ACC112 (cell line): ENCODE measurements around the gene TNPO2.
"Not testable (repeated sequence)": the region's sequence is repeated elsewhere in the genome, so short reads cannot be mapped to it uniquely, and the experiment has no call there.

Experiments used
- H2AFZ ChIP-seq: fragments of 200-600 bp; sonication (generic); one replicate; pipeline ENCODE4 v1.6.0; 2017; ENCODE audit warnings: antibody characterized with exemption, low read length; ENCODE audit not compliant: unreplicated experiment
- H3K27ac ChIP-seq: fragments of 200-600 bp; sonication (generic); 2 replicates; pipeline ENCODE4 v1.5.1; 2014; ENCODE audit warnings: low read depth, mild to moderate bottlenecking, antibody characterized with exemption, low read length, moderate library complexity
- H3K27me3 ChIP-seq: fragments of 200-600 bp; sonication (generic); 2 replicates; pipeline ENCODE4 v1.6.1; 2014; ENCODE audit warnings: mild to moderate bottlenecking, antibody characterized with exemption, low read length, moderate library complexity, mixed read lengths; ENCODE audit not compliant: insufficient read depth
- H3K36me3 ChIP-seq: fragments of 200-600 bp; sonication (generic); 2 replicates; pipeline ENCODE4 v1.6.1; 2016; ENCODE audit warnings: mild to moderate bottlenecking, antibody characterized with exemption, low read length, moderate library complexity, mixed read lengths; ENCODE audit not compliant: insufficient read depth
- H3K4me1 ChIP-seq: fragments of 200-600 bp; sonication (generic); one replicate; pipeline ENCODE4 v1.6.1; 2016; ENCODE audit warnings: low read length, mixed read lengths; ENCODE audit not compliant: insufficient read depth, unreplicated experiment, control insufficient read depth
- H3K4me3 ChIP-seq: fragments of 200-600 bp; sonication (generic); 2 replicates; pipeline ENCODE4 v1.5.1; 2014; ENCODE audit warnings: mild to moderate bottlenecking, low read depth, low read length
- H3K79me2 ChIP-seq: fragments of 200-600 bp; sonication (generic); one replicate; pipeline ENCODE4 v1.6.0; 2016; ENCODE audit warnings: low read length; ENCODE audit not compliant: control insufficient read depth, unreplicated experiment, insufficient read depth

The TNPO2 gene

GRCh38 chr19:12721656-12722565 is 1.8 kb downstream of the TNPO2 start:
- Histone ChIP-seq H3K79me2 (peaks cover 53% of the 10 kb centered on the region), H3K27me3 (no peaks in the 10 kb centered on the region), H3K4me3 (peak overlapping the region; percentile 98), H3K36me3 (no peaks in the 10 kb centered on the region), H3K4me1 (peaks cover 14% of the 10 kb centered on the region), H3K27ac (peak overlapping the region; percentile 90), H2AFZ (peak overlapping the region; percentile 6)

GRCh38 chr19:12720851-12721655 is 2.7 kb downstream of the TNPO2 start:
- Histone ChIP-seq H2AFZ (no peak overlapping the region), H3K27ac (peak overlapping the region; percentile 90), H3K79me2 (peaks cover 59% of the 10 kb centered on the region)

GRCh38 chr19:12720296-12720695 is 3.4 kb downstream of the TNPO2 start:
- Histone ChIP-seq H3K4me3 (peak overlapping the region; percentile 98), H3K4me1 (peaks cover 14% of the 10 kb centered on the region), H3K36me3 (no peaks in the 10 kb centered on the region), H3K79me2 (peaks cover 66% of the 10 kb centered on the region), H2AFZ (no peak overlapping the region), H3K27ac (0 out of 2 replicates have a peak overlapping the region, but pooled peaks have one; percentile 90), H3K27me3 (no peaks in the 10 kb centered on the region)

More at GRCh38 chr19:12720851-12721655, 2.7 kb downstream of the TNPO2 start:
- Histone ChIP-seq H3K36me3 (no peaks in the 10 kb centered on the region), H3K4me1 (peaks cover 14% of the 10 kb centered on the region), H3K4me3 (peak overlapping the region; percentile 98), H3K27me3 (no peaks in the 10 kb centered on the region)

- peaks cover 54% of the 10 kb centered on the region for H3K79me2 ChIP-seq
- peaks cover 14% of the 10 kb centered on the region for H3K4me1 ChIP-seq
- H3K4me3 ChIP-seq, result no peak overlapping the region
- H3K27ac ChIP-seq, result no peak overlapping the region
- H3K27me3 ChIP-seq, result no peaks in the 10 kb centered on the region
- no peak overlapping the region for H2AFZ ChIP-seq
- H3K36me3 ChIP-seq, result no peaks in the 10 kb centered on the region
These were observed 7.8 kb downstream of the TNPO2 start for GRCh38 chr19:12715929-12716328.

GRCh38 chr19:12715102-12715501 is 8.6 kb downstream of the TNPO2 start:
- H2AFZ ChIP-seq, result no peak overlapping the region
- H3K27ac ChIP-seq, result no peak overlapping the region
- H3K36me3 ChIP-seq, result no peaks in the 10 kb centered on the region
- H3K4me1 ChIP-seq, result peaks cover 14% of the 10 kb centered on the region
- H3K79me2 ChIP-seq, result peaks cover 45% of the 10 kb centered on the region
- no peak overlapping the region for H3K4me3 ChIP-seq
- H3K27me3 ChIP-seq, result no peaks in the 10 kb centered on the region

GRCh38 chr19:12713304-12713703 is 10.4 kb downstream of the TNPO2 start:
- H3K27ac ChIP-seq, H3K27me3 ChIP-seq, H3K4me1 ChIP-seq, H2AFZ ChIP-seq, H3K36me3 ChIP-seq, H3K4me3 ChIP-seq: not testable (repeated sequence)
- H3K79me2 ChIP-seq, result peaks cover 29% of the 10 kb centered on the region

GRCh38 chr19:12712077-12712476 is 11.7 kb downstream of the TNPO2 start:
- not testable (repeated sequence) for H3K27me3 ChIP-seq, H2AFZ ChIP-seq, H3K4me3 ChIP-seq, H3K4me1 ChIP-seq, H3K27ac ChIP-seq, H3K36me3 ChIP-seq
- peaks cover 21% of the 10 kb centered on the region for H3K79me2 ChIP-seq

GRCh38 chr19:12711187-12711586 is 12.5 kb downstream of the TNPO2 start:
- Histone ChIP-seq H3K27me3 (no peaks in the 10 kb centered on the region), H3K36me3 (0 out of 2 replicates have a peak, but pooled peaks cover 4% of the 10 kb centered on the region), H3K4me3 (no peak overlapping the region), H3K27ac (no peak overlapping the region), H3K79me2 (peaks cover 15% of the 10 kb centered on the region), H3K4me1 (no peaks in the 10 kb centered on the region), H2AFZ (no peak overlapping the region)

GRCh38 chr19:12708641-12709040 is 15.1 kb downstream of the TNPO2 start:
- Histone ChIP-seq H3K27ac (no peak overlapping the region), H3K36me3 (0 out of 2 replicates have a peak, but pooled peaks cover 4% of the 10 kb centered on the region), H3K27me3 (no peaks in the 10 kb centered on the region), H2AFZ (no peak overlapping the region), H3K4me3 (no peak overlapping the region), H3K79me2 (no peaks in the 10 kb centered on the region), H3K4me1 (no peaks in the 10 kb centered on the region)

GRCh38 chr19:12706332-12706718 is 17.4 kb downstream of the TNPO2 start:
- Histone ChIP-seq H3K27ac (no peak overlapping the region), H3K4me3 (no peak overlapping the region), H3K4me1 (no peaks in the 10 kb centered on the region), H3K27me3 (no peaks in the 10 kb centered on the region), H2AFZ (no peak overlapping the region), H3K79me2 (no peaks in the 10 kb centered on the region), H3K36me3 (0 out of 2 replicates have a peak, but pooled peaks cover 8% of the 10 kb centered on the region)
